Fibroblast of lung (primary cell): ENCODE results near the gene ZBTB17. TPM values are rescaled to one million over a fixed set of nuclear protein-coding genes. Genes with fewer than 3 reads are reported as not detected.

Source experiments
- DNase-seq, 2 donors: peaks; one replicate each; pipeline versions ENCODE4 v3.0.0 to v3.0.0-alpha.2; 2010; ENCODE audit warnings: low read depth in 2 of 2
- H2AFZ ChIP-seq: 2 replicates; pipeline ENCODE4 v1.5.1; 2012; ENCODE audit warnings: low read length, control low read depth, inconsistent platforms
- H3K27ac ChIP-seq: 2 replicates; pipeline ENCODE4 v1.5.1; 2011; ENCODE audit warnings: low read length, control low read depth; ENCODE audit not compliant: insufficient read depth
- H3K27me3 ChIP-seq: 2 replicates; pipeline ENCODE4 v1.5.1; 2011; ENCODE audit warnings: mild to moderate bottlenecking, low read length; ENCODE audit not compliant: control insufficient read depth, insufficient read depth
- H3K36me3 ChIP-seq: 2 replicates; pipeline ENCODE4 v1.5.1; 2011; ENCODE audit warnings: low read length; ENCODE audit not compliant: control insufficient read depth, insufficient read depth
- H3K4me1 ChIP-seq: 2 replicates; pipeline ENCODE4 v1.5.1; 2011; ENCODE audit warnings: low read length; ENCODE audit not compliant: control insufficient read depth, insufficient read depth; ENCODE audit errors: extremely low read depth
- H3K4me2 ChIP-seq: 2 replicates; pipeline ENCODE4 v1.5.1; 2011; ENCODE audit warnings: low read length, control low read depth; ENCODE audit not compliant: insufficient read depth; ENCODE audit errors: extremely low read depth
- H3K4me3 ChIP-seq, 4 experiments: fragments of 200-600 bp in 1 of 4; sonication (generic) in 1 of 4; replicated peaks in 1 of 4; 2 replicates each; pipeline ENCODE4 v1.5.1; 2011 to 2016; ENCODE audit warnings: low read length in 4 of 4, low read depth in 3 of 4, mild to moderate bottlenecking in 3 of 4, control low read depth in 2 of 4, inconsistent platforms in 1 of 4, mixed read lengths in 1 of 4; ENCODE audit not compliant: insufficient read depth in 1 of 4; ENCODE audit errors: control extremely low read depth in 1 of 4
- H3K79me2 ChIP-seq: 2 replicates; pipeline ENCODE4 v1.5.1; 2012; ENCODE audit warnings: mild to moderate bottlenecking, low read length, inconsistent platforms; ENCODE audit not compliant: control insufficient read depth, insufficient read depth
- H3K9ac ChIP-seq: 2 replicates; pipeline ENCODE4 v1.5.1; 2011; ENCODE audit warnings: mild to moderate bottlenecking, low read length, control low read depth; ENCODE audit not compliant: insufficient read depth
- H3K9me3 ChIP-seq: 2 replicates; pipeline ENCODE4 v1.5.1; 2012; ENCODE audit warnings: low read depth, low read length; ENCODE audit not compliant: control insufficient read depth, insufficient read depth
- H4K20me1 ChIP-seq: 2 replicates; pipeline ENCODE4 v1.5.1; 2011; ENCODE audit warnings: low read length; ENCODE audit not compliant: control insufficient read depth, insufficient read depth; ENCODE audit errors: extremely low read depth
- CTCF ChIP-seq, 2 donors: IDR thresholded peaks in 1 of 2; conservative IDR thresholded peaks in 1 of 2; 1 replicate in 1 of 2; 2 replicates in 1 of 2; pipeline ENCODE4 v1.5.1; 2011 to 2012; ENCODE audit warnings: low read length in 2 of 2, control low read depth in 1 of 2, inconsistent platforms in 1 of 2, low read depth in 1 of 2, mild to moderate bottlenecking in 1 of 2
- EZH2 ChIP-seq: IDR thresholded peaks from 2 replicates; pipeline ENCODE4 v1.5.1; 2012; ENCODE audit warnings: low read length, control low read depth, mild to moderate bottlenecking; ENCODE audit errors: missing control alignments
- polyA plus RNA-seq, 2 donors: library from polyadenylated mRNA; depleted of rRNA in 1 of 2; stranded (reverse) in 1 of 2; unstranded in 1 of 2; fragments of >200 nt; gene quantifications; 2 replicates each; pipeline ENCODE4 v1.2.1, GENCODE V29; 2011 to 2012; ENCODE audit warnings: missing spikeins in 1 of 2
- total RNA-seq: library from RNA; depleted of rRNA; stranded (reverse); fragments of >200 nt; gene quantifications from 2 replicates; pipeline ENCODE4 v1.2.1, GENCODE V29; 2014

ZBTB17 gene
- total and polyA plus RNA-seq, 2 donors (not counting 1 experiment from before 2014, with no cell fraction given): 12.6 to 54.3 TPM

GRCh38 chr1:15953294-15953771, 22.6 kb downstream of the ZBTB17 start:
- no peaks in the 10 kb centered on the region for H4K20me1 ChIP-seq
- H3K4me1 ChIP-seq: peaks cover 62% of the 10 kb centered on the region

GRCh38 chr1:15952317-15953258, 23.3 kb downstream of the ZBTB17 start:
- peaks cover 65% of the 10 kb centered on the region for H3K79me2 ChIP-seq
- no peaks in the 10 kb centered on the region for H3K9me3 ChIP-seq
- no peaks in the 10 kb centered on the region for H3K27me3 ChIP-seq
- TF ChIP-seq CTCF (conservative IDR thresholded peaks at IDR 0.05 in 1 of 2, IDR thresholded peaks at IDR 0.05 in 1 of 2; ENCODE audit: low read depth in 1 of 2, low read length in 2 of 2) (no peak), EZH2 (no peak)
- peak overlapping the region; percentile 99 for H3K27ac ChIP-seq
- peak overlapping the region; percentile 45 for H3K9ac ChIP-seq
- no peak overlapping the region for H2AFZ ChIP-seq
- no peak overlapping the region for H3K4me3 ChIP-seq
- peak overlapping the region; percentile 34 for H3K4me2 ChIP-seq
- no peaks in the 10 kb centered on the region for H4K20me1 ChIP-seq
- DNase-seq: peak; percentile 87 to 98
- H3K36me3 ChIP-seq: peaks cover 3% of the 10 kb centered on the region
- H3K4me1 ChIP-seq: peaks cover 64% of the 10 kb centered on the region

More at GRCh38 chr1:15953294-15953771, 22.6 kb downstream of the ZBTB17 start:
- Histone ChIP-seq H3K4me3 (no peak overlapping the region), H3K79me2 (peaks cover 64% of the 10 kb centered on the region), H3K9me3 (no peaks in the 10 kb centered on the region), H3K27ac (peak overlapping the region; percentile 99), H3K4me2 (peak overlapping the region; percentile 48), H3K27me3 (no peaks in the 10 kb centered on the region), H3K36me3 (peaks cover 1% of the 10 kb centered on the region), H2AFZ (no peak overlapping the region), H3K9ac (peak overlapping the region; percentile 20)
- DNase-seq: peak; percentile 33 to 73
- TF ChIP-seq EZH2 (no peak), CTCF (conservative IDR thresholded peaks at IDR 0.05 in 1 of 2, IDR thresholded peaks at IDR 0.05 in 1 of 2; ENCODE audit: low read depth in 1 of 2, low read length in 2 of 2) (no peak)

GRCh38 chr1:15951341-15952153, 24.4 kb downstream of the ZBTB17 start:
- peaks cover 68% of the 10 kb centered on the region for H3K79me2 ChIP-seq

More at GRCh38 chr1:15951341-15952153, 24.4 kb downstream of the ZBTB17 start:
- no peak overlapping the region for H2AFZ ChIP-seq
- H3K4me3 ChIP-seq: no peak overlapping the region
- peak overlapping the region; percentile 32 for H3K4me2 ChIP-seq
- H3K27me3 ChIP-seq: no peaks in the 10 kb centered on the region
- H3K4me1 ChIP-seq: peaks cover 63% of the 10 kb centered on the region
- H4K20me1 ChIP-seq: no peaks in the 10 kb centered on the region
- H3K9ac ChIP-seq: no peak overlapping the region
- no peaks in the 10 kb centered on the region for H3K9me3 ChIP-seq
- TF ChIP-seq EZH2 (no peak), CTCF (conservative IDR thresholded peaks at IDR 0.05 in 1 of 2, IDR thresholded peaks at IDR 0.05 in 1 of 2; ENCODE audit: low read depth in 1 of 2, low read length in 2 of 2) (no peak)
- no peak for DNase-seq
- H3K36me3 ChIP-seq: peaks cover 8% of the 10 kb centered on the region
- H3K27ac ChIP-seq: peak overlapping the region; percentile 99
